Measurements from ENCODE around the gene AMN1.

AMN1 gene

GRCh38 chr12:31634620-31635019, 94.2 kb downstream of the AMN1 start (continued):
- peak; percentile 57; the same call in 1 of the 2 replicates for TF ChIP-seq ZNF121 (tag by site-specific recombination; IDR thresholded peaks at IDR 0.05)
- no peak for TF ChIP-seq ZBTB20 (tag by site-specific recombination; IDR thresholded peaks at IDR 0.05)
- no peak for TF ChIP-seq ZNF16 (tag by site-specific recombination; IDR thresholded peaks at IDR 0.05; ENCODE audit: low read depth)
- TF ChIP-seq GLIS2 (tag by site-specific recombination; IDR thresholded peaks at IDR 0.05): no peak
- no peak for TF ChIP-seq EGR2 (tag by site-specific recombination; IDR thresholded peaks at IDR 0.05; ENCODE audit: low read depth)

DNA sequence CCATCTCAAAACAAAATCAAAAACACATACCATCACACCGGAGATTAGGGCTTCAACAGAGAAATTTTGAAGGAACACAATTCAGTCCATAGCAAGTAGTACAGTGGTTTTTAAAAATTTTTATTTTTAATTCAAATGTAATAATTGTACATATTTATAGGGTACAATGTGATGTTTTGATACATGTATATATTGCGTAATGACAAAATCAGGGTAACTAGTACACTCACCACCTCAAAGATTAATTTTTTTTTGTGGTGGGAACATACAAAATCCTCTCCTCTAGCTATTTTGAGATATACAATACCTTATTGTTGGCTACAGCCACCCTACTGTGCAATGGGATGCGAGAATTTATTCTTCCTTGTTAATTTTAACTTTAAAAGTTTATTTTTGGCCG, 95.4 kb downstream of the AMN1 start:
- Histone ChIP-seq H3K9me3 (ENCODE audit: control insufficient read depth, insufficient read depth, low read depth, low read length) (no peaks in the 10 kb centered on the region), H3K4me1 (ENCODE audit: control insufficient read depth, insufficient read depth, low read length) (peaks cover 4% of the 10 kb centered on the region), H3K27ac (ENCODE audit: extremely low read depth, low read depth, low read length) (no peak overlapping the region), H3K36me3 (ENCODE audit: control insufficient read depth in 2 of 2, insufficient read depth in 1 of 2, low read length in 2 of 2) (no peaks in the 10 kb centered on the region), H3K4me3 (ENCODE audit: low read depth, low read length) (no peak overlapping the region)
- CTCF ChIA-PET: interaction anchor here (0.7 kb wide), 1 partner anchor 230 kb away, joined by 4 read pairs; no protein-coding TSS in a partner anchor
- POLR2A ChIA-PET: no interaction called here
- TF ChIP-seq REPIN1 (tag by site-specific recombination; IDR thresholded peaks at IDR 0.05; ENCODE audit: low read depth) (no peak), ZNF214 (tag by site-specific recombination; IDR thresholded peaks at IDR 0.05; ENCODE audit: borderline replicate concordance) (no peak), KLF9 (tag by site-specific recombination; IDR thresholded peaks at IDR 0.05; ENCODE audit: low read depth) (no peak), ZNF513 (tag by site-specific recombination; IDR thresholded peaks at IDR 0.05) (no peak), ZBTB17 (tag by site-specific recombination; IDR thresholded peaks at IDR 0.05) (no peak), PRDM2 (tag by site-specific recombination; IDR thresholded peaks at IDR 0.05; ENCODE audit: borderline replicate concordance) (no peak), PATZ1 (tag by site-specific recombination; IDR thresholded peaks at IDR 0.05) (no peak)

DNA sequence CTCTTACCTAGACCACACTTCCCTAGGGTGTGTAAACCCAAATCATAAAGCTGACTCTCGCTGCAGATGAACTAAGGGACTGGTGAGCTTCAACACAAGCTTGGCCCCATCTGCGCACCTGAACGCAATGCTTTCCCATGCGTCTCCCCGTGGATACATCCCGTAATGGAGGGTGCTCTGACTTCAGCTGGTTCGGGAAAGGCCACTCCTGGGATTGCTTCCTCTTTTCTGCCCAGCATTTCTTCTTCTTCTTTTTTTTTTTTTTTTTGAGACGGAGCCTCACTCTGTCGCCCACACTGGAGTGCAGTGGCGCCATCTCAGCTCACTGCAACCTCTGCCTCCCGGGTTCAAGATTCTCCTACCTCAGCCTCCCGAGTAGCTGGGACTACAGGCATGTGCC, 97.0 kb downstream of the AMN1 start:
- POLR2A ChIA-PET: no interaction called here
- CTCF ChIA-PET: interaction anchor here (0.9 kb wide), 1 partner anchor 229 kb away, joined by 5 read pairs; no protein-coding TSS in a partner anchor
- Histone ChIP-seq H3K4me3 (ENCODE audit: low read depth, low read length) (no peak overlapping the region), H3K4me1 (ENCODE audit: control insufficient read depth, insufficient read depth, low read length) (peaks cover 4% of the 10 kb centered on the region), H3K36me3 (ENCODE audit: control insufficient read depth in 2 of 2, insufficient read depth in 1 of 2, low read length in 2 of 2) (no peaks in the 10 kb centered on the region), H3K9me3 (ENCODE audit: control insufficient read depth, insufficient read depth, low read depth, low read length) (no peaks in the 10 kb centered on the region), H3K27ac (ENCODE audit: extremely low read depth, low read depth, low read length) (no peak overlapping the region)
- TF ChIP-seq, protein P1, sequence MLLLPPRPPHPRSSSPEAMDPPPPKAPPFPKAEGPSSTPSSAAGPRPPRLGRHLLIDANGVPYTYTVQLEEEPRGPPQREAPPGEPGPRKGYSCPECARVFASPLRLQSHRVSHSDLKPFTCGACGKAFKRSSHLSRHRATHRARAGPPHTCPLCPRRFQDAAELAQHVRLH (tag by site-specific recombination; IDR thresholded peaks at IDR 0.05): no peak
- TF ChIP-seq HOXC10 (CRISPR knock-in tag; IDR thresholded peaks at IDR 0.05): no peak
- no peak for TF ChIP-seq ZNF366 (tag by site-specific recombination; conservative IDR thresholded peaks at IDR 0.05)
- TF ChIP-seq ZNF404 (tag by site-specific recombination; IDR thresholded peaks at IDR 0.05): no peak
- no peak for TF ChIP-seq ZNF670 (tag by site-specific recombination; IDR thresholded peaks at IDR 0.05; ENCODE audit: low read depth)
- TF ChIP-seq TRIM28 (IDR thresholded peaks at IDR 0.05; ENCODE audit: borderline replicate concordance, low read length): no peak
- TF ChIP-seq ZNF843 (tag by site-specific recombination; IDR thresholded peaks at IDR 0.05): no peak
- TF ChIP-seq SETDB1 (IDR thresholded peaks at IDR 0.05; ENCODE audit: insufficient read length, low read length): no peak
- TF ChIP-seq ZNF221 (tag by site-specific recombination; IDR thresholded peaks at IDR 0.05; ENCODE audit: borderline replicate concordance): no peak
